GM12878 (cell line): ENCODE measurements around the gene GAB1. TPM values are rescaled to one million over a fixed set of nuclear protein-coding genes. Genes with fewer than 3 reads are reported as not detected.

Experiments
- ATAC-seq: fragments of 200-7000 bp; cut with Tn5 transposase; 3 replicates; pipeline ENCODE4 v1.9.1; 2020; ENCODE audit warnings: mild to moderate bottlenecking, moderate library complexity
- BruUV-seq: library from RNA; stranded (reverse); fragments of 400-500 nt; replicated peaks from 2 replicates; lab custom pipeline; 2021; lab: Mats Ljungman, UMichigan
- CTCF ChIA-PET: fragments of 300-600 bp; sonication (Branson Sonifier 250); formaldehyde crosslinking; extraction: SDS; loops from one replicate; lab custom pipeline; 2021; ENCODE audit warnings: inconsistent platforms; lab: Yijun Ruan, JAX
- POLR2A ChIA-PET: fragments of 350-600 bp; formaldehyde crosslinking; extraction: SDS; loops from one replicate; lab custom pipeline; 2021; ENCODE audit warnings: inconsistent platforms; lab: Charles Lee
- RAD21 ChIA-PET: fragments of 300-600 bp; sonication (Branson Sonifier 250); formaldehyde crosslinking; loops from one replicate; lab custom pipeline; 2023; ENCODE audit warnings: antibody characterized with exemption; ENCODE audit not compliant: unreplicated experiment; lab: Charles Lee
- SMC1A ChIA-PET: fragments of 300-600 bp; sonication (Branson Sonifier 250); formaldehyde crosslinking; loops from one replicate; lab custom pipeline; 2023; ENCODE audit not compliant: unreplicated experiment, uncharacterized antibody; lab: Charles Lee
- DNase-seq: peaks from one replicate; pipeline ENCODE4 v3.0.0-alpha.2; 2011; ENCODE audit warnings: low read depth, low spot score
- FAIRE-seq: peaks from 3 replicates; lab custom pipeline; 2011; peaks lifted over from hg19 to GRCh38; lab: Jason Lieb, UNC
- H2AFZ ChIP-seq: 2 replicates; pipeline ENCODE4 v1.6.0; 2011; ENCODE audit warnings: low read depth, low read length, control low read depth; ENCODE audit not compliant: control insufficient read depth
- H3K27ac ChIP-seq: 2 replicates; pipeline ENCODE4 v1.5.1; 2011; ENCODE audit warnings: control low read depth; ENCODE audit not compliant: control insufficient read depth, insufficient read depth
- H3K27me3 ChIP-seq, 2 experiments: replicated peaks in 1 of 2; 2 replicates each; pipeline versions ENCODE4 v1.6.0 to v1.6.1; 2011; ENCODE audit warnings: low read length in 1 of 2; ENCODE audit not compliant: control insufficient read depth in 2 of 2, insufficient read depth in 2 of 2
- H3K36me3 ChIP-seq, 2 experiments: 2 replicates each; pipeline ENCODE4 v1.5.1; 2011; ENCODE audit warnings: low read length in 1 of 2; ENCODE audit not compliant: control insufficient read depth in 2 of 2, insufficient read depth in 2 of 2
- H3K4me1 ChIP-seq: 2 replicates; pipeline ENCODE4 v1.6.1; 2011; ENCODE audit warnings: mild to moderate bottlenecking, low read length, moderate library complexity, mixed read lengths; ENCODE audit not compliant: control insufficient read depth, insufficient read depth
- H3K4me2 ChIP-seq: 2 replicates; pipeline ENCODE4 v1.6.0; 2011; ENCODE audit warnings: control low read depth; ENCODE audit not compliant: control insufficient read depth, insufficient read depth
- H3K4me3 ChIP-seq: fragments of 200-600 bp; sonication (generic); 2 replicates; pipeline ENCODE4 v1.5.1; 2016
- H3K79me2 ChIP-seq: 2 replicates; pipeline ENCODE4 v1.6.0; 2011; ENCODE audit warnings: low read length; ENCODE audit not compliant: control insufficient read depth, insufficient read depth
- H3K9ac ChIP-seq: 2 replicates; pipeline ENCODE4 v1.8.0; 2011; ENCODE audit warnings: low read length, control low read depth, mixed read lengths; ENCODE audit not compliant: control insufficient read depth, insufficient read depth
- H3K9me3 ChIP-seq: replicated peaks from 3 replicates; pipeline ENCODE4 v1.5.1; 2011; ENCODE audit warnings: mild to moderate bottlenecking, low read length; ENCODE audit not compliant: control insufficient read depth, insufficient read depth
- H4K20me1 ChIP-seq: 2 replicates; pipeline ENCODE4 v1.6.0; 2011; ENCODE audit not compliant: control insufficient read depth, insufficient read depth
- CHD1 ChIP-seq: IDR thresholded peaks from 2 replicates; pipeline ENCODE4 v1.6.1; 2012; ENCODE audit warnings: low read depth, low read length, improper control_type of control experiment
- MAX ChIP-seq: IDR thresholded peaks from 2 replicates; pipeline ENCODE4 v1.6.1; 2012; ENCODE audit warnings: low read depth, low read length, improper control_type of control experiment
- NR2C2 ChIP-seq: IDR thresholded peaks from 2 replicates; pipeline ENCODE4 v1.6.1; 2011; ENCODE audit warnings: borderline replicate concordance, low read depth; ENCODE audit not compliant: control insufficient read depth, insufficient read length
- POLR2AphosphoS5 ChIP-seq: IDR thresholded peaks from 2 replicates; pipeline ENCODE4 v1.6.1; 2011; ENCODE audit warnings: mild to moderate bottlenecking, low read length, inconsistent platforms
- ZBTB11 ChIP-seq: fragments of 450-650 bp; formaldehyde crosslinking; IDR thresholded peaks from 2 replicates; pipeline ENCODE4 v1.5.0; 2022; ENCODE audit warnings: mild to moderate bottlenecking, missing genetic modification characterization
- WGBS: methylation state at CpG from one replicate; pipeline ENCODE4 v1.1.6; 2016; ENCODE audit warnings: low lambda C conversion rate; ENCODE audit not compliant: insufficient replicate concordance, insufficient coverage; ENCODE audit errors: missing lambda C conversion rate; 5-methylcytosine and 5-hydroxymethylcytosine counted together
- in situ Hi-C: fragments of 300-500 bp; cut with MboI; formaldehyde crosslinking; loops from 9 replicates; pipeline ENCODE4 v1.14.3; 2018; ENCODE audit warnings: mixed read lengths
- intact Hi-C: fragments of 100-400 bp; cut with micrococcal nuclease; formaldehyde crosslinking; loops from one replicate; pipeline ENCODE4 v1.14.2; 2022; ENCODE audit not compliant: unreplicated experiment
- polyA plus RNA-seq, 11 experiments: library from polyadenylated mRNA; depleted of rRNA in 4 of 11; unstranded in 6 of 11; stranded (reverse) in 5 of 11; fragments of >200 nt; fragmentation: Nextera tagmentation in 4 of 11; fragmentation: Illumina TruSeq in 1 of 11; extraction: Ambion mirVana in 4 of 11; extraction: Trizol in 1 of 11; gene quantifications; 1 replicate in 1 of 11; 2 replicates in 10 of 11; pipeline versions ENCODE4 v1.2.1 to v1.2.3, GENCODE V29; 2011 to 2016; ENCODE audit warnings: inconsistent platforms in 2 of 11, missing spikeins in 2 of 11, low read depth in 1 of 11
- total RNA-seq, 4 experiments: library from RNA; depleted of rRNA in 3 of 4; stranded (reverse); fragments of >200 nt in 3 of 4; fragmentation: Illumina TruSeq in 1 of 4; extraction: Trizol in 1 of 4; gene quantifications; 2 replicates each; pipeline versions ENCODE4 v1.2.1 to v1.2.3, GENCODE V29; 2013 to 2021

The GAB1 gene
- total and polyA plus RNA-seq, 10 of the 15 experiments (the other 5 are each of a cell fraction or from before 2014, with no cell fraction given), result 0.37 to 5.3 (median 3.2) TPM

GRCh38 chr4:143411527-143412419 is 75.1 kb downstream of the GAB1 start (continued):
- no peak for TF ChIP-seq ZBTB11 (CRISPR knock-in tag)
- TF ChIP-seq MAX, result no peak
- no peak for TF ChIP-seq NR2C2
- no peak for TF ChIP-seq CHD1

GRCh38 chr4:143412420-143412758 is 75.7 kb downstream of the GAB1 start:
- H3K79me2 ChIP-seq, result no peaks in the 10 kb centered on the region
- no peaks in the 10 kb centered on the region for H3K36me3 ChIP-seq
- H3K9me3 ChIP-seq, result no peaks in the 10 kb centered on the region
- no peak overlapping the region for H3K4me2 ChIP-seq
- no peak for FAIRE-seq
- H3K27ac ChIP-seq, result no peak overlapping the region
- ChIA-PET POLR2A (no interaction called here), CTCF (interaction anchor here (1.0 to 1.7 kb wide), 4 partner anchors 9 to 63 kb away, joined by 3 to 7 read pairs (median 3); no protein-coding TSS in a partner anchor)
- intact Hi-C loops, result no loop called here
- in situ Hi-C loops, result no loop called here
- H4K20me1 ChIP-seq, result no peaks in the 10 kb centered on the region
- no peak for TF ChIP-seq POLR2AphosphoS5
- TF ChIP-seq, all 136 proteins: peak for 0
- no peak overlapping the region for H3K4me3 ChIP-seq
- DNase-seq (no peak), ATAC-seq (no peak)
- H3K4me1 ChIP-seq, result no peaks in the 10 kb centered on the region
- RAD21 ChIA-PET, result interaction anchor here (1.0 to 1.3 kb wide), 2 partner anchors 8 to 36 kb away, joined by 4 read pairs; no protein-coding TSS in a partner anchor
- peaks cover 0 to 2% of the 10 kb centered on the region in 2 experiments; a peak in 1 of 4 replicates for H3K27me3 ChIP-seq
- SMC1A ChIA-PET, result interaction anchor here (0.9 to 12.4 kb wide), 8 partner anchors 8 to 75 kb away, joined by 3 to 166 read pairs (median 4); partner anchors contain the start of gene GAB1
- H2AFZ ChIP-seq, result no peak overlapping the region
- no TSS peak for BruUV-seq
- H3K9ac ChIP-seq, result no peak overlapping the region
- 22% methylated on average over 3 of the region's 3 CpGs for WGBS
